ENCODE measurements around the gene TMEM176A.

GRCh38 chr7:150842716-150843115 is 42.1 kb downstream of the TMEM176A start:
- no peak for TF ChIP-seq CTCF (IDR thresholded peaks at IDR 0.05)
- no peak for TF ChIP-seq POLR2A (IDR thresholded peaks at IDR 0.05)
